Measurements from ENCODE around the gene TMEM39B. TPM values are rescaled to one million over a fixed set of nuclear protein-coding genes. Genes with fewer than 3 reads are reported as not detected.

The TMEM39B gene
- total RNA-seq, result 1 to 10 TPM; 2.9 to 6.1 (median 4.8) TPM

- TF ChIP-seq CTCF (IDR thresholded peaks at IDR 0.05) (peak in 2 of 3 experiments; percentile 26), POLR2AphosphoS5 (IDR thresholded peaks at IDR 0.05) (peak; percentile 87 to 88), POLR2A (IDR thresholded peaks at IDR 0.05; ENCODE audit: low read depth) (peak; percentile 43), EP300 (IDR thresholded peaks at IDR 0.05) (no peak)
- peaks cover 7 to 30% (median 24%) of the 10 kb centered on the region in 4 donors for H3K36me3 ChIP-seq
- H3K4me1 ChIP-seq, result peaks cover 17 to 32% (median 21%) of the 10 kb centered on the region in 4 donors
- no peaks in the 10 kb centered on the region for H3K9me3 ChIP-seq
- no peaks in the 10 kb centered on the region for H3K27me3 ChIP-seq
- peak within 1 kb of the TSS; percentile 86 to 95 (median 94) for H3K27ac ChIP-seq (replicated peaks in 1 of 4)
- WGBS, result 0% methylated on average over 17 of the region's 67 CpGs
- H3K4me3 ChIP-seq, result peak within 1 kb of the TSS; percentile 73 to 97 (median 84)
- DNase-seq (ENCODE audit: extremely low spot score), result peak; percentile 98
- intact Hi-C loops (cut with DNase I), result loop anchor here (5.0 kb wide), 1 partner anchor 35 kb away; the partner anchor contains the start of gene KPNA6
Measured at GRCh38 chr1:32072622-32073298, at the start of gene TMEM39B. Gene TMEM39B, plus strand, starts transcription at chr1:32072939. Its CDS starts 109 bp downstream, at chr1:32073048.

GRCh38 chr1:32023351-32023750 lies 49.4 kb upstream of the TMEM39B start:
- no peak overlapping the region for H3K4me3 ChIP-seq
- DNase-seq (ENCODE audit: extremely low spot score), result no peak
- intact Hi-C loops (cut with DNase I), result no loop called here
- no peaks in the 10 kb centered on the region for H3K9me3 ChIP-seq
- H3K36me3 ChIP-seq, result peaks cover 0 to 14% (median 3%) of the 10 kb centered on the region in 4 donors
- H3K4me1 ChIP-seq, result peaks cover 40 to 100% (median 95%) of the 10 kb centered on the region in 4 donors
- no peak for TF ChIP-seq POLR2A (IDR thresholded peaks at IDR 0.05; ENCODE audit: low read depth)
- TF ChIP-seq CTCF (IDR thresholded peaks at IDR 0.05), result no peak
- no peak for TF ChIP-seq POLR2AphosphoS5 (IDR thresholded peaks at IDR 0.05)
- no peak for TF ChIP-seq EP300 (IDR thresholded peaks at IDR 0.05)
- peak overlapping the region; percentile 39 to 64 (median 59) for H3K27ac ChIP-seq (replicated peaks in 1 of 4)
- H3K27me3 ChIP-seq, result no peaks in the 10 kb centered on the region
- 35% methylated on average over 3 of the region's 3 CpGs for WGBS

DNA sequence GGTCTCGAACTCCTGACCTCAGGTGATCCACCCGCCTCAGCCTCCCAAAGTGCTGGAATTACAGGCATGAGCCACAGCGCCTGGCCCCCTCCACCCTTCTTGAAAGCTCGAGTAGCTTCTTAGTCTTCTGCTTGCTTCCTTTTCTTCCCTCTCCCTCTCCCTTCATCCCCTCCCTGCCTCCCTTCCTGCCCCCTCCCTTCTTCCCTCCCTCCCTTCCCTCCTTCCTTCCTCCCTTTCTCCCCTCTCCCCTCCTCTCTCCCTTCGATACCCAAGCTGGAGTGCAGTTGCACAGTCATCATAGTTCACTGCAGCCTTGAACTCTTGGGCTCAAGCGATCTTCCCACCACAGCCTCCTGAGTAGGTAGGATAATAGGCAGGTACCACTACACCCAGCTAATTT lies 47.2 kb upstream of the TMEM39B start:
- peak overlapping the region in 3 of 4 donors; percentile 33 to 42 (median 42) for H3K27ac ChIP-seq (replicated peaks in 1 of 4)

GRCh38 chr1:32028746-32029145 lies 44.0 kb upstream of the TMEM39B start:
- intact Hi-C loops (cut with DNase I), result no loop called here
- TF ChIP-seq CTCF (IDR thresholded peaks at IDR 0.05) (no peak), POLR2AphosphoS5 (IDR thresholded peaks at IDR 0.05) (no peak), POLR2A (IDR thresholded peaks at IDR 0.05; ENCODE audit: low read depth) (no peak), EP300 (IDR thresholded peaks at IDR 0.05) (no peak)
- Histone ChIP-seq H3K4me1 (peaks cover 27 to 100% (median 92%) of the 10 kb centered on the region in 4 donors), H3K27me3 (no peaks in the 10 kb centered on the region), H3K27ac (replicated peaks in 1 of 4) (peak overlapping the region in 2 of 4 donors; percentile 6 to 10), H3K4me3 (no peak overlapping the region), H3K9me3 (no peaks in the 10 kb centered on the region), H3K36me3 (peaks cover 7 to 31% (median 9%) of the 10 kb centered on the region in 4 donors)
- DNase-seq (ENCODE audit: extremely low spot score), result no peak
- 78% methylated on average over 3 of the region's 3 CpGs for WGBS

More for the DNA sequence above, 47.2 kb upstream of the TMEM39B start:
- H3K4me1 ChIP-seq, result peaks cover 28 to 100% (median 92%) of the 10 kb centered on the region in 4 donors
- no peaks in the 10 kb centered on the region for H3K27me3 ChIP-seq
- TF ChIP-seq POLR2AphosphoS5 (IDR thresholded peaks at IDR 0.05) (no peak), POLR2A (IDR thresholded peaks at IDR 0.05; ENCODE audit: low read depth) (no peak), EP300 (IDR thresholded peaks at IDR 0.05) (no peak), CTCF (IDR thresholded peaks at IDR 0.05) (no peak)
- DNase-seq (ENCODE audit: extremely low spot score), result no peak
- peaks cover 0 to 14% (median 3%) of the 10 kb centered on the region in 4 donors for H3K36me3 ChIP-seq
- H3K4me3 ChIP-seq, result no peak overlapping the region
- no peaks in the 10 kb centered on the region for H3K9me3 ChIP-seq
- intact Hi-C loops (cut with DNase I), result no loop called here
- 84% methylated on average over 6 of the region's 6 CpGs for WGBS
